Nephron (organoid): ENCODE results near the gene WNK2.

Experiments used
- H3K27ac Mint-ChIP-seq, 3 experiments: 2 replicates each; pipeline ENCODE4 v1.8.0; 2020; ENCODE audit warnings: mixed read lengths in 3 of 3, mild to moderate bottlenecking in 2 of 3, moderate library complexity in 1 of 3
- H3K27me3 Mint-ChIP-seq: 2 replicates; pipeline ENCODE4 v1.8.0; 2021; ENCODE audit warnings: low read depth, mild to moderate bottlenecking, moderate library complexity, mixed read lengths
- H3K36me3 Mint-ChIP-seq: 2 replicates; pipeline ENCODE4 v1.8.0; 2020; ENCODE audit warnings: low read depth, mixed read lengths
- H3K4me1 Mint-ChIP-seq: 2 replicates; pipeline ENCODE4 v1.8.0; 2020; ENCODE audit warnings: mixed read lengths
- H3K4me3 Mint-ChIP-seq, 3 experiments: 2 replicates each; pipeline ENCODE4 v1.8.0; 2020; ENCODE audit warnings: mild to moderate bottlenecking in 3 of 3, mixed read lengths in 3 of 3, moderate library complexity in 2 of 3
- H3K9me3 Mint-ChIP-seq: 2 replicates; pipeline ENCODE4 v1.8.0; 2020; ENCODE audit warnings: mixed read lengths
- TF ChIP-seq, protein P1 (sequence below), 3 experiments: fragments of 200-600 bp; sonication (generic); IDR thresholded peaks; one replicate each; pipeline ENCODE4 v1.5.0; 2021; ENCODE audit warnings: antibody characterized with exemption in 3 of 3; ENCODE audit not compliant: unreplicated experiment in 3 of 3

Gene WNK2

DNA sequence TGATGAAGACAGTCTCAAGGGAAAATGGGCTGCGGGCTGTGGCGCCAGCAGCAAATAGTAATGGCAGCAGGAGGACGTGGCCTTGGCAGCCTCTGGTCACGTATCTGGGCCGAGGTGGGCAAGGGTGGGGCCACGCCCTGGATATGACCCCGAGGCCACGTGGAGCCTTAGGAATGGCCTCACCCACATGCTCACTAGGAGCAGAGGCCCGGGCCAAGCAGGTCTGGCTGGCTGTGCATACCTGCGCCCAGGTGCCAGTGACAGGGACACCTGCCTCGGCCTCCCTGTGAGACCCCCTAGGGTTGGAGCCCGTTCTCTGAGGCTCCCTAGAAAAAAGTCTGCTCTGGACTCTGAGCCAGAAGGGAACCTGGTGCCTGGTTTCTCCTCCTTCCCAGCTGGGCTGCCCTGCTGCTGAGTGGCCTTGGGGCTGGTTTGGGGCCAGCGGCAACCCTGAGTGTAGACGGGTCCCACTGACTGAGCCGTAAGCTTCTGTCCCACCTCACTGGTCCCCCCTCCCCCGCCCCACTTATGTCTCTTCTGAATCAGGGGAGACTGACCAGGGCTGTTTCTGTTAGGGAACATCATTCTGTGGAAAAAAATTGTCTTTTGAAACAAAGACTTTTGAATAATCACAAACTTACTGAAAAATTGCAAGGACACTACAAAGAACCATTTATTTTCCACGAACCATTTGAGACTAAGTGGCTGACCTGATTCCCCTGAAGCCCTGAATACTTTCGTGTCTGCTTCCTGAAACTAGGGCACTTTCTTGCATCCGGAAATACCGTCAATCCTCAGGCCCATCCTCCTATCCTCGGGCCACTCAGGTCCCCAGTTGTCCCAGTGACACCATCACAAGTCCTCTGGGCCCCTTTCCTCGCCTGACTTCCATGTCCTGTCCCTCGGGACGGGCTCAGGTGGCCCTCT lies 60.8 kb downstream of the WNK2 start:
- Mint-ChIP-seq H3K27me3 (no peaks in the 10 kb centered on the region), H3K9me3 (no peaks in the 10 kb centered on the region), H3K4me1 (peaks cover 12% of the 10 kb centered on the region), H3K36me3 (no peaks in the 10 kb centered on the region), H3K4me3 (no peak overlapping the region), H3K27ac (no peak overlapping the region)
- TF ChIP-seq, protein P1, sequence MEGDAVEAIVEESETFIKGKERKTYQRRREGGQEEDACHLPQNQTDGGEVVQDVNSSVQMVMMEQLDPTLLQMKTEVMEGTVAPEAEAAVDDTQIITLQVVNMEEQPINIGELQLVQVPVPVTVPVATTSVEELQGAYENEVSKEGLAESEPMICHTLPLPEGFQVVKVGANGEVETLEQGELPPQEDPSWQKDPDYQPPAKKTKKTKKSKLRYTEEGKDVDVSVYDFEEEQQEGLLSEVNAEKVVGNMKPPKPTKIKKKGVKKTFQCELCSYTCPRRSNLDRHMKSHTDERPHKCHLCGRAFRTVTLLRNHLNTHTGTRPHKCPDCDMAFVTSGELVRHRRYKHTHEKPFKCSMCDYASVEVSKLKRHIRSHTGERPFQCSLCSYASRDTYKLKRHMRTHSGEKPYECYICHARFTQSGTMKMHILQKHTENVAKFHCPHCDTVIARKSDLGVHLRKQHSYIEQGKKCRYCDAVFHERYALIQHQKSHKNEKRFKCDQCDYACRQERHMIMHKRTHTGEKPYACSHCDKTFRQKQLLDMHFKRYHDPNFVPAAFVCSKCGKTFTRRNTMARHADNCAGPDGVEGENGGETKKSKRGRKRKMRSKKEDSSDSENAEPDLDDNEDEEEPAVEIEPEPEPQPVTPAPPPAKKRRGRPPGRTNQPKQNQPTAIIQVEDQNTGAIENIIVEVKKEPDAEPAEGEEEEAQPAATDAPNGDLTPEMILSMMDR (IDR thresholded peaks at IDR 0.05; ENCODE audit: unreplicated experiment in 3 of 3) = no peak

DNA sequence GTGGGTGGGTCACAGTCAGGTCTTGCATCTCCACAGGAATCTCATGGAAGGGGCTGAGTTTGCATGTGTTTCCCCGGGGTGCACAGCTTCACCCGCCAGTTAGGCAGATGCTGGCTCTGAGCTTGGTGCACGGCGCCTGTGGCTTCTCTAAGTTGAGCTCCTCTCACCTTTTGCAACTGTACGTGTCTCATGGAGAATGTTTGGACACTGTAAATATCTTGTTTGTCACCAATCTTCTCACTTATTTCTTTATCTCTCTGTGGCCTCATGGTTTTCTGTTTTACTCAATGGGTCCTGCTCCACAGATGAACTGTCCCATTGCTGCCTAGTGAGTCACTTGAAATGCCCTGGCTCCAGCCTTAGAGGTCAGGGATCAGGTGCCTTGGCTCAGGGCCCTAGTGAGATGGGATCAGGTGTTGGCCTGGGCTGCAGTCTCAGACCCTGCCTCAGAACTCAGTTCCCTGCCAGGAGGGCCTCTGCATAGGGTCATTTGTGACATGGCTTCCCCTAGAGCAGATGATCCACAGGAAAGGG lies 61.6 kb downstream of the WNK2 start:
- peaks cover 12% of the 10 kb centered on the region for H3K4me1 Mint-ChIP-seq
- no peak overlapping the region for H3K4me3 Mint-ChIP-seq
- H3K27me3 Mint-ChIP-seq = no peaks in the 10 kb centered on the region
- H3K36me3 Mint-ChIP-seq = no peaks in the 10 kb centered on the region
- H3K9me3 Mint-ChIP-seq = no peaks in the 10 kb centered on the region
- H3K27ac Mint-ChIP-seq = no peak overlapping the region
- TF ChIP-seq, protein P1 (IDR thresholded peaks at IDR 0.05; ENCODE audit: unreplicated experiment in 3 of 3) = no peak

DNA sequence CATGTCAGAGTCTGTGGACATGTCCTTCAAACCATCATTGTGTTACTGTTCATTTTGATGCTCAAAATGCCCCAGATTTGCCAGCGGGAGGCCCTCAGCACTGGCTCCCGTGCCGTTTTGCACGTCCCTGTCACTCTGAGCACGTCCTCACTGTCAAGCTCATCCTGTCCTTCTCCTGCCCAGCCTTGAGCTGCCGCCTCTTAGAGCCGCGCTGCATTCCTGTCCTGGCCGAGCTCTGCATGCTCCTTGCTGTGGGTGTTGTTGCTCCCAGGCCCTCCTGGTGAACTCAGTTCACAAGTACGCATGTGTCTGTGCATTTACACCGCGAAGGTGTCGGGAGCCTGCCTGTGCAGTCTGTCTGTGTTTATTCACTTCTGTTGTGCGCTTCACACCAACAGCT lies 62.2 kb downstream of the WNK2 start:
- H3K9me3 Mint-ChIP-seq = no peaks in the 10 kb centered on the region
- TF ChIP-seq, protein P1 (IDR thresholded peaks at IDR 0.05; ENCODE audit: unreplicated experiment in 3 of 3) = no peak
- no peaks in the 10 kb centered on the region for H3K36me3 Mint-ChIP-seq
- H3K4me1 Mint-ChIP-seq = peaks cover 8% of the 10 kb centered on the region
- H3K4me3 Mint-ChIP-seq = no peak overlapping the region
- no peaks in the 10 kb centered on the region for H3K27me3 Mint-ChIP-seq
- H3K27ac Mint-ChIP-seq = no peak overlapping the region

- Mint-ChIP-seq H3K27me3 (no peaks in the 10 kb centered on the region), H3K9me3 (no peaks in the 10 kb centered on the region), H3K27ac (no peak overlapping the region), H3K4me3 (no peak overlapping the region), H3K36me3 (no peaks in the 10 kb centered on the region), H3K4me1 (peaks cover 6% of the 10 kb centered on the region)
- TF ChIP-seq, protein P1 (IDR thresholded peaks at IDR 0.05; ENCODE audit: unreplicated experiment in 3 of 3) = no peak
Observed at GRCh38 chr9:93246526-93246925, 62.6 kb downstream of the WNK2 start.

GRCh38 chr9:93247099-93247865 lies 63.3 kb downstream of the WNK2 start:
- Mint-ChIP-seq H3K27ac (no peak overlapping the region), H3K4me3 (no peak overlapping the region), H3K27me3 (no peaks in the 10 kb centered on the region), H3K9me3 (no peaks in the 10 kb centered on the region), H3K4me1 (peaks cover 6% of the 10 kb centered on the region), H3K36me3 (no peaks in the 10 kb centered on the region)
- TF ChIP-seq, protein P1 (IDR thresholded peaks at IDR 0.05; ENCODE audit: unreplicated experiment in 3 of 3) = no peak
